ENCODE data around the gene BTBD9.

Gene BTBD9

GRCh38 chr6:38406096-38406495 is 233.6 kb downstream of the BTBD9 start:
- no peak for TF ChIP-seq CTCF (IDR thresholded peaks at IDR 0.05)
- Histone ChIP-seq H2AFZ (no peak overlapping the region), H3K9me3 (ENCODE audit: control insufficient read depth, low read length) (no peaks in the 10 kb centered on the region), H3K4me1 (peaks cover 8% of the 10 kb centered on the region), H3K4me3 (ENCODE audit: low read depth, low read length) (no peak overlapping the region), H3K27me3 (ENCODE audit: control insufficient read depth, insufficient read depth, low read length) (no peaks in the 10 kb centered on the region), H3K27ac (no peak overlapping the region), H3K4me2 (ENCODE audit: low read length) (no peak overlapping the region), H3K79me2 (peaks cover 2% of the 10 kb centered on the region), H3K9ac (no peak overlapping the region), H3K36me3 (ENCODE audit: control insufficient read depth, insufficient read depth, low read length) (no peaks in the 10 kb centered on the region)

- peak overlapping the region; percentile 4 for H3K4me2 ChIP-seq (ENCODE audit: low read length)
- H3K9me3 ChIP-seq (ENCODE audit: control insufficient read depth, low read length) = no peaks in the 10 kb centered on the region
- peak overlapping the region; percentile 6 for H2AFZ ChIP-seq
- H3K27ac ChIP-seq = peak overlapping the region; percentile 37
- H3K4me1 ChIP-seq = peaks cover 8% of the 10 kb centered on the region
- H3K79me2 ChIP-seq = peaks cover 5% of the 10 kb centered on the region
- H3K4me3 ChIP-seq (ENCODE audit: low read depth, low read length) = no peak overlapping the region
- no peak for TF ChIP-seq CTCF (IDR thresholded peaks at IDR 0.05)
- H3K27me3 ChIP-seq (ENCODE audit: control insufficient read depth, insufficient read depth, low read length) = no peaks in the 10 kb centered on the region
- no peak overlapping the region for H3K9ac ChIP-seq
- no peaks in the 10 kb centered on the region for H3K36me3 ChIP-seq (ENCODE audit: control insufficient read depth, insufficient read depth, low read length)
Measured at GRCh38 chr6:38404900-38405556, 234.7 kb downstream of the BTBD9 start.

GRCh38 chr6:38404355-38404754 is 235.4 kb downstream of the BTBD9 start:
- Histone ChIP-seq H3K4me1 (peaks cover 8% of the 10 kb centered on the region), H3K9ac (no peak overlapping the region), H3K79me2 (peaks cover 5% of the 10 kb centered on the region), H2AFZ (no peak overlapping the region), H3K4me2 (ENCODE audit: low read length) (no peak overlapping the region), H3K36me3 (ENCODE audit: control insufficient read depth, insufficient read depth, low read length) (no peaks in the 10 kb centered on the region), H3K4me3 (ENCODE audit: low read depth, low read length) (no peak overlapping the region), H3K27ac (peak overlapping the region; percentile 37), H3K9me3 (ENCODE audit: control insufficient read depth, low read length) (no peaks in the 10 kb centered on the region), H3K27me3 (ENCODE audit: control insufficient read depth, insufficient read depth, low read length) (no peaks in the 10 kb centered on the region)
- TF ChIP-seq CTCF (IDR thresholded peaks at IDR 0.05) = no peak

- H3K4me2 ChIP-seq (ENCODE audit: low read length) = no peak overlapping the region
- H3K4me3 ChIP-seq (ENCODE audit: low read depth, low read length) = no peak overlapping the region
- no peaks in the 10 kb centered on the region for H3K36me3 ChIP-seq (ENCODE audit: control insufficient read depth, insufficient read depth, low read length)
- peaks cover 5% of the 10 kb centered on the region for H3K79me2 ChIP-seq
- no peak overlapping the region for H3K27ac ChIP-seq
- H3K27me3 ChIP-seq (ENCODE audit: control insufficient read depth, insufficient read depth, low read length) = no peaks in the 10 kb centered on the region
- no peaks in the 10 kb centered on the region for H3K9me3 ChIP-seq (ENCODE audit: control insufficient read depth, low read length)
- H3K9ac ChIP-seq = no peak overlapping the region
- TF ChIP-seq CTCF (IDR thresholded peaks at IDR 0.05) = no peak
- peaks cover 8% of the 10 kb centered on the region for H3K4me1 ChIP-seq
- no peak overlapping the region for H2AFZ ChIP-seq
Measured at GRCh38 chr6:38403548-38403947, 236.2 kb downstream of the BTBD9 start.

- Histone ChIP-seq H3K27ac (no peak overlapping the region), H3K27me3 (ENCODE audit: control insufficient read depth, insufficient read depth, low read length) (no peaks in the 10 kb centered on the region), H2AFZ (no peak overlapping the region), H3K4me1 (peaks cover 8% of the 10 kb centered on the region), H3K9me3 (ENCODE audit: control insufficient read depth, low read length) (no peaks in the 10 kb centered on the region), H3K4me2 (ENCODE audit: low read length) (no peak overlapping the region), H3K9ac (no peak overlapping the region), H3K36me3 (ENCODE audit: control insufficient read depth, insufficient read depth, low read length) (no peaks in the 10 kb centered on the region), H3K4me3 (ENCODE audit: low read depth, low read length) (no peak overlapping the region), H3K79me2 (peaks cover 5% of the 10 kb centered on the region)
- no peak for TF ChIP-seq CTCF (IDR thresholded peaks at IDR 0.05)
Measured at GRCh38 chr6:38400764-38401163, 239.0 kb downstream of the BTBD9 start.

Data from parathyroid adenoma (tissue), 2 donors.